Right ventricle myocardium superior (tissue), 1 donor: ENCODE data around the gene PDK1. TPM values are rescaled to one million over a fixed set of nuclear protein-coding genes. Genes with fewer than 3 reads are reported as not detected.

ENCODE experiments used
- ATAC-seq: fragments of 200-7000 bp; cut with Tn5 transposase; one replicate; pipeline ENCODE4 v1.9.1; 2020; ENCODE audit warnings: mild to moderate bottlenecking; ENCODE audit not compliant: poor library complexity
- DNase-seq: peaks from one replicate; pipeline ENCODE4 v3.0.0-alpha.2; 2020
- intact Hi-C: fragments of 100-400 bp; cut with DNase I; formaldehyde crosslinking; loops from one replicate; pipeline ENCODE4 v1.11.2; 2022
- total RNA-seq: library from RNA; stranded (reverse); fragmentation: NEBNext Ultra II Directional; extraction: Animal tissue kit (Norgen Biotek cat#: 25700); gene quantifications from one replicate; pipeline ENCODE4 v1.2.1, GENCODE V29; 2021
- donor health status: DM: no; HTN: yes; CAD: no; lungs with severe emphysema.

Gene PDK1
- total RNA-seq, 1 donor from 2014 or later: 38.3 TPM

GRCh38 chr2:172624996-172625395 is 69.1 kb downstream of the PDK1 start:
- ATAC-seq (no peak), DNase-seq (no peak)
- intact Hi-C loops: no loop called here

GRCh38 chr2:172627181-172627580 is 71.3 kb downstream of the PDK1 start:
- ATAC-seq (no peak), DNase-seq (no peak)
- intact Hi-C loops: no loop called here

- intact Hi-C loops: no loop called here
- no peak for DNase-seq
- no peak for ATAC-seq
Measured at GRCh38 chr2:172628085-172628484, 72.2 kb downstream of the PDK1 start.

- intact Hi-C loops: no loop called here
- no peak for ATAC-seq
- no peak for DNase-seq
Measured at GRCh38 chr2:172629586-172629985, 73.7 kb downstream of the PDK1 start.

- intact Hi-C loops: no loop called here
- no peak for DNase-seq
- ATAC-seq: no peak
Measured at GRCh38 chr2:172630181-172630580, 74.3 kb downstream of the PDK1 start.

GRCh38 chr2:172634477-172634876 is 78.6 kb downstream of the PDK1 start:
- DNase-seq (no peak), ATAC-seq (no peak)
- intact Hi-C loops: no loop called here

- intact Hi-C loops: no loop called here
- ATAC-seq (no peak), DNase-seq (no peak)
Measured at GRCh38 chr2:172635548-172635947, 79.7 kb downstream of the PDK1 start.

GRCh38 chr2:172639256-172639655 is 83.4 kb downstream of the PDK1 start:
- no peak for ATAC-seq
- DNase-seq: no peak
- intact Hi-C loops: no loop called here

- DNase-seq: no peak
- intact Hi-C loops: no loop called here
- no peak for ATAC-seq
Measured at GRCh38 chr2:172639823-172640222, 83.9 kb downstream of the PDK1 start.

- DNase-seq (no peak), ATAC-seq (no peak)
- intact Hi-C loops: no loop called here
Measured at GRCh38 chr2:172640389-172640788, 84.5 kb downstream of the PDK1 start.

GRCh38 chr2:172642301-172643020 is 86.6 kb downstream of the PDK1 start:
- intact Hi-C loops: no loop called here
- DNase-seq (no peak), ATAC-seq (no peak)

- ATAC-seq: no peak
- intact Hi-C loops: no loop called here
Measured at GRCh38 chr2:172643142-172643541, 87.3 kb downstream of the PDK1 start.

GRCh38 chr2:172647439-172647838 is 91.5 kb downstream of the PDK1 start:
- ATAC-seq (no peak), DNase-seq (no peak)
- intact Hi-C loops: no loop called here

More at GRCh38 chr2:172643142-172643541, 87.3 kb downstream of the PDK1 start:
- DNase-seq: no peak

- intact Hi-C loops: no loop called here
- no peak for ATAC-seq
Measured at GRCh38 chr2:172655091-172655837, 99.4 kb downstream of the PDK1 start.

GRCh38 chr2:172655838-172656573 is 100.1 kb downstream of the PDK1 start:
- intact Hi-C loops: no loop called here
- ATAC-seq (no peak), DNase-seq (no peak)

More at GRCh38 chr2:172655091-172655837, 99.4 kb downstream of the PDK1 start:
- no peak for DNase-seq

Other genes with a start within 250 kb of the PDK1 start
- 44.4 TPM for gene ITGA6, start 128.5 kb upstream of the PDK1 start, total RNA-seq
- 7.2 TPM for gene RAPGEF4, start 179.8 kb downstream of the PDK1 start, total RNA-seq